HTERT RPE-1 (cell line): Measurements from ENCODE around the gene BDH1.
"Not testable (repeated sequence)": the region's sequence is repeated elsewhere in the genome, so short reads cannot be mapped to it uniquely, and the experiment has no call there.

Source experiments
- in situ Hi-C: fragments of 300-500 bp; cut with MboI; formaldehyde crosslinking; loops from 4 replicates; pipeline ENCODE4 v1.14.3; 2020; ENCODE audit warnings: low sequenced_read_pairs

Gene BDH1

GRCh38 chr3:197521277-197522182 lies 34.2 kb downstream of the BDH1 start:
- in situ Hi-C loops, result no loop called here

DNA sequence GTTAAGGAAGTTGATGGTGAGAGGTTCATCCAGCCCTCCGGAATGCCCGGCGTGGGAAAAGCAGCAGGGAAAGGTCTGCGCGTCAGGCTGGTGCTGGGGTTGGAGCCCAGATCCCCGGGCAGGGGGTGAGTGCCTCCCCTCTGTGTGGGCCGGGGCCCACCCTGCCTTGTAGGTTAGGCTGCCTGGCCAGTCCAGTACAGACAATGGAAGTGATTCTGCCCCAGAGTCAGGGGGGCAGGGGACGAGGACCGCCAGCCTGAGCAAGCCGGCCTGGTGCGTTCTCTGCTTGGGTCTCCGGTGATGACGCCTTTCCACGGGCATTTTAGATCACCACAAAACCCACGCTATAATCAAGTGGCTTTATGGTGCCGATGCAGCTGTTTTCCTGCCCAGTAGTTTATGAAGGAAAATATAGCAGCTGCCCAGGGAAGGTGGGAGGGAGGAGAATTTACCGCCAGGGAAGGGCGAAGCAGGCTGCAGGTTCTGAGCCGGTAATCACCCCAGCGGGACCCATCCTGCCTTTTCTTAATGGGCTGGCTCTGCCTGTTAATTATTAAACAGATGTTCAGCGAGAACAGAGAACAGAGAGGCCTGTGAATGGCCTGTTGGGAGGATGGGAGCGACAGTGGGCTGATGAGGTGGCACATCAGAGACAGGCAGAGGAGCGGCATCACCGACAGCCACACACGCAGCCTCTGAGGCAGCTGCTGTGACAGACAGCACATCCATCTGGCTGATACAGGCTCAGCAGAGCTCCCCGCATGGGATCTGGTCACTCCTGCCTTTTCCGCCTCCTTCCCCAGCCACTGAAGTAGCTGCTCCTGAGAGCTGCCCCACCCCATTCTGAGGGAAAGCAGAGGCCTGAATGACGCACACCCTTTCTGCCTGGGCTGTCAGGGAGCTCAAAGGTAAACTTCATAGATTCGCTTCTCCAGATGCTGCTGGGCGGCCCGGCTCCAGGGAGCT lies 35.2 kb downstream of the BDH1 start:
- in situ Hi-C loops, result no loop called here

DNA sequence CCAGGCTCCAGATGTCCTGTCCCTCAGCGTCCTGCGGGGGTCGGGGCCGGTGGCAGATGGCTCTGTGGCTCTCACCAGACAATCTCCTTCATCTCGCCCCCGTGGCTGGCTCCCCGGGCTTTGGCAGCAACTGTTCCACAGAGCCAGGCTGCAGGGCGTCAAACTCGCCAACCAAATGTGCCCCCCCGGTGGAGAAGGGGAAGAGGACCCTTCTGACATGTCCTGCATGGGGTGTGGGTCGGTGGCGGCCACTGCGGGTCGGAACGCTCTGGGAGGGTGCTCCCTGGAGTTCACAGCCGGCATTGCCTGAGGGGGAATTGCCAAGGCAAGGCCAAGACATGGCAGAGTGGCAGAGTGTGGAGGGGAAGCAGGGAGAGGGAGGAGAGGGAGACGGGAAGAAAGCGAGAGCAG lies 36.0 kb downstream of the BDH1 start:
- in situ Hi-C loops, result no loop called here

- in situ Hi-C loops, result no loop called here
Measured at GRCh38 chr3:197518881-197519421, 36.8 kb downstream of the BDH1 start.

DNA sequence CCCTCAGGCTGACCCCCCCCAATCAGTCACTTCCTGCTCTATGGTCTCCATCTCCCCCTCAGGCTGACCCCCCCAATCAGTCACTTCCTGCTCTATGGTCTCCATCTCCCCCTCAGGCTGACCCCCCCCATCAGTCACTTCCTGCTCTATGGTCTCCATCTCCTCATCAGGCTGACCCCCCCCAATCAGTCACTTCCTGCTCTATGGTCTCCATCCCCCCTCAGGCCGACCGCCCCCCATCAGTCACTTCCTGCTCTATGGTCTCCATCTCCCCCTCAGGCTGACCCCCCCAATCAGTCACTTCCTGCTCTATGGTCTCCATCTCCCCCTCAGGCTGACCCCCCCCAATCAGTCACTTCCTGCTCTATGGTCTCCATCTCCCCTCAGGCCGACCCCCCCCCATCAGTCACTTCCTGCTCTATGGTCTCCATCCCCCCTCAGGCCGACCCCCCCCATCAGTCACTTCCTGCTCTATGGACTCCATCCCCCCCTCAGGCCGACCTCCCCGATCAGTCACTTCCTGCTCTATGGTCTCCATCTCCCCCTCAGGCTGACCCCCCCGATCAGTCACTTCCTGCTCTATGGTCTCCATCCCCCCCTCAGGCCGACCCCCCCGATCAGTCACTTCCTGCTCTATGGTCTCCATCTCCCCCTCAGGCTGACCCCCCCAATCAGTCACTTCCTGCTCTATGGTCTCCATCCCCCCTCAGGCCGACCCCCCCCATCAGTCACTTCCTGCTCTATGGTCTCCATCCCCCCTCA lies 37.7 kb downstream of the BDH1 start:
- in situ Hi-C loops, result not testable (repeated sequence)

DNA sequence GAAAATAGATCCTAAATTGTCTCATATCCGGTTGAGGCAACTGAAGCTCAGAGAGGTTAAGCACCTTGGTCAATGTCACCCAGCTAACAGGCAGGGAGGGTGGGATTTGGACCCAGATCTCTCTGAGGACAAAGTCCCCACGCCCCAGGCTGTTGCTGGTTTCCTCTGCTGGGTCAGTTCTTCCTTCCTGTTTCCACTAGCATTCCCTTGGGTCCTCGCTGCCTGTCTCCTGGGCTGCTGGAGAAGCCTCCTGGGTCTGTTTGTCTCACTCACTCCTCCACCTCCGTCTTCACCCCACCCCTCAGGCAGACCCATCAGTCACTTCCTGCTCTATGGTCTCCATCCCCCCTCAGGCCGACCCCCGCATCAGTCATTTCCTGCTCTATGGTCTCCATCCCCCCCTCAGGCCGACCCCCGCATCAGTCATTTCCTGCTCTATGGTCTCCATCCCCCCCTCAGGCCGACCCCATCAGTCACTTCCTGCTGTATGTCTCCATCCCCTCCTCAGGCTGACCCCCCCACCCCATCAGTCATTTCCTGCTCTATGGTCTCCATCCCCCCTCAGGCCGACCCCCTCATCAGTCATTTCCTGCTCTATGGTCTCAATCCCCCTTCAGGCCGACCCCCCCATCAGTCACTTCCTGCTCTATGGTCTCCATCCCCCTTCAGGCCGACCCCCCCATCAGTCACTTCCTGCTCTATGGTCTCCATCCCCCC lies 38.7 kb downstream of the BDH1 start:
- in situ Hi-C loops, result not testable (repeated sequence)

- in situ Hi-C loops, result no loop called here
Measured at GRCh38 chr3:197516517-197516889, 39.3 kb downstream of the BDH1 start.

- in situ Hi-C loops, result no loop called here
Measured at GRCh38 chr3:197514786-197515355, 40.9 kb downstream of the BDH1 start.

GRCh38 chr3:197513953-197514785 lies 41.6 kb downstream of the BDH1 start:
- in situ Hi-C loops, result no loop called here

GRCh38 chr3:197512691-197513571 lies 42.8 kb downstream of the BDH1 start:
- in situ Hi-C loops, result no loop called here

DNA sequence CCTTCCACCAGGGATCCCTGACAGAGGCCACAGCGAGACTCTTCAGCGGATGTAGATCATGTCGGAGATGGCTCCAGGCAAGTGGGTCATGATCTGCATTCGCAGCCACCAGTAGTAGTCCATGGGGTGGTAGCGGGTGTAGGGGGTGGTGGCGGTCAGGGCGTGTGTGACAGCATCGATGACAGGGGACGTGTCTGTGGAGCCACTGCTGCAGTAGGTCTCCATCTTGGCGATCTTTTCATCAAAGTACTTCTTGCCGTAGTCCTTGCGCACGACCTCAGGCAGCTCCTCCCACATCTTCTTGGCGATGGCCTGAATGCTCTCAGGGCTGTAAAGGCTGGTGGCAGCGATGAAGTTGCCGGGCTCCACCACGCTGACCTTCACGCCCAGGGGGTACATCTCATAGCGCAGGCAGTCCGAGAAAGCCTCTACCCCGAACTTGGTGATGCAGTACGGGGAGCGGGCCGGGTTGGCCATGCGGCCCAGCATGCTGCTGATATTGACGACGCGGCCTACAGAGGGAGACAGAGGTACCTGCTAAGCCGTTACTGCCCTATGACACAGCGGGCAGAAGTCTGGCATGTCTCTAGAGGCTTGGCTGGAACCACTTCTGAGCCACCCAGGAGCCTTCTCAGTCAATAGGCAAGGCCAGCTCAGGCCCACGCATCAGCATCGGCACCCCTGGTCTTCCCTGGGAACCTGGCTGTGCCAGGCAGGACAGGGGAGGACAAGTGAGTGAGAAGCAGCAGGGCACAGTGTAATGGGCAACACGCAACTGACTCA lies 43.7 kb downstream of the BDH1 start:
- in situ Hi-C loops, result no loop called here

DNA sequence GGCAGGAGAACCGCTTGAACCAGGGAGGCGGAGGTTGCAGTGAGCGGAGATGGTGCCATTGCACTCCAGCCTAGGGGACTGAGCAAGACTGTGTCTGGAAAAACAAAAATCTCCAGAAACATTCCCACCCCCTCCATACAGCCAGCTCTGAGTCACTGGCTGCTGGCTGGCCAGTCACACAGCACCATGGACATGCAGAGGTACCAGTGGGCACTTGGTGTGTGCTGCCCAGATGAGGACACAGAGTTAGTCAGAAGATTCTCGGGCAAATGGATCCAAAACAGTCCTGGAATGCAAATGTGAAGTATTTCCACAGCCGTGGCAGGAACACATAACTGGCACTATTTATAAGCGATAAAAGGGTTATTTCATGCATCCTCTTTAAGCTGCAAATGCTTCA lies 44.6 kb downstream of the BDH1 start:
- in situ Hi-C loops, result no loop called here

DNA sequence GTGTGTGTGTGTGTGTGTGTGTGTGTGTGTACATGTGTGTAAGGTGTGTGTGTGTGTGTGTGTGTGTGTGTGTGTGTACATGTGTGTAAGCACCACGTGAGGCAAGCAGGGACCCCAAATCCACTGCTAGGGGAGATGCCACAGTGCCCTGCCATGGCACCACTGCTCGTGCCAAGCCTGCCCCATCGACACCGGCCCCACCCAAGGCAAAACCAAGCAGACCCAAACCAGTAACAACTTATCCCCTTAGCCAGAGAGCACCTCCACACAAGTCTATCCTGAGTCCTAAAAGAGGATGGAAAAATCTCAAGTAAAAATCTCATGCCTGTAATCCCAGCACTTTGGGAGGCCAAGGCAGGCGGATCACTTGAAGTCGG lies 45.1 kb downstream of the BDH1 start:
- in situ Hi-C loops, result no loop called here

GRCh38 chr3:197508924-197509775 lies 46.6 kb downstream of the BDH1 start:
- in situ Hi-C loops, result no loop called here

DNA sequence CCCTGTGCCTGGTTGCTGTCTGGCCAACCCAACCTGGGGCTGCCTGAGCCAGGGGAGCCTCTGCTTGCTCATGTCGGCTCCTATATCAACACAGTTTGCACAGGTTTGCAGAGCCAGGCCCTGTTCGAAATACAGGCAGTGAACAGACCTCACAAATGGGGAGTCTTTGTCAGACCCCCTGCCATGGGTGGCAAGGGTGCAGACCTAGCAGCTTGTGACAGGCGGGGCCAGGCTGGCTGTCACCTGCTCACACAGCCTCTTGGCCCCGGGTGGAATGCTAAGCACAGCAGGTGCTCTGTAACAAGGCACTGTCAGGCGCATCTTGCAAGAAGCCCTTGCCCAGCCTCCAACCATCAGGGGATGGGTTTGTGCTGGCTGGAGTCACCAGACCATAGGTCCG lies 47.3 kb downstream of the BDH1 start:
- in situ Hi-C loops, result no loop called here

DNA sequence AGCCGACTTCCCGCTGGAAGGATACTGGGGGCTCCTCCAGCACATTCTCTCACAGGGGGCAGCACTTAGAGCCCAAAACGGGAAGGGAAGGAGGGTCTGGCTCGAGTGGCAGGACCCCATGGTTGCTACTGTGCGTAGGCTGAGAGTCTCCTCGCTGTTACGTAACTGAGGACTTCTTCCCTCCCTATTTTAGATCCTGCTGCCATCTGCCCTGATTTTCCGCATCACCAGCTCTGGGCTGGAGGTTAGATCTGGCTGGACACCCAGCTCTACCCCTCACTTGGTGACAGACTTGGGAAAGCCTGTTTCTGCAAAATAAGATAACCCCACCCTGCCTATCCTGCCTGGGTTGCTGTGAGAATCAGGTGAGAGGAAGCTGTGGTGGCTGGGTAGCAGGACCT lies 47.7 kb downstream of the BDH1 start:
- in situ Hi-C loops, result no loop called here
